Breast epithelium (tissue), 4 donors: ENCODE data around the gene TNNT2. TPM values are rescaled to one million over a fixed set of nuclear protein-coding genes. Genes with fewer than 3 reads are reported as not detected.

ENCODE experiments used
- DNase-seq, 2 donors: peaks; one replicate each; pipeline ENCODE4 v3.0.0-alpha.2; 2019; ENCODE audit warnings: low spot score in 2 of 2
- H3K27ac ChIP-seq, 2 donors: fragments of 200-600 bp; sonication (generic) in 1 of 2; one replicate each; pipeline ENCODE4 v1.5.1; 2016 to 2019; ENCODE audit warnings: mild to moderate bottlenecking in 1 of 2
- H3K27me3 ChIP-seq, 2 donors: fragments of 200-600 bp; sonication (generic) in 1 of 2; one replicate each; pipeline versions ENCODE4 v1.5.1 to v1.6.0; 2017 to 2019; ENCODE audit warnings: control low read depth in 1 of 2, mild to moderate bottlenecking in 1 of 2
- H3K36me3 ChIP-seq: fragments of 200-600 bp; one replicate; pipeline ENCODE4 v1.5.1; 2019
- H3K4me1 ChIP-seq, 2 donors: fragments of 200-600 bp; sonication (generic); one replicate each; pipeline ENCODE4 v1.5.1; 2016 to 2019; ENCODE audit warnings: control low read depth in 1 of 2
- H3K4me3 ChIP-seq, 3 donors: fragments of 200-600 bp; sonication (generic); 1 replicate in 2 of 3; 2 replicates in 1 of 3; pipeline ENCODE4 v1.5.1; 2016 to 2019; ENCODE audit warnings: mild to moderate bottlenecking in 3 of 3, moderate library complexity in 2 of 3
- H3K9me3 ChIP-seq, 2 donors: fragments of 200-600 bp; sonication (generic) in 1 of 2; one replicate each; pipeline ENCODE4 v1.5.1; 2016 to 2019; ENCODE audit warnings: control low read depth in 1 of 2
- POLR2A ChIP-seq: fragments of 450-650 bp; IDR thresholded peaks from one replicate; pipeline ENCODE4 v1.6.1; 2016; ENCODE audit warnings: antibody characterized with exemption, mild to moderate bottlenecking, moderate library complexity
- POLR2AphosphoS5 ChIP-seq, 3 donors: sonication (generic); formaldehyde crosslinking; IDR thresholded peaks; one replicate each; pipeline ENCODE4 v1.6.1; 2017; ENCODE audit warnings: antibody characterized with exemption in 3 of 3
- intact Hi-C: fragments of 100-400 bp; cut with DNase I; formaldehyde crosslinking; loops from one replicate; pipeline ENCODE4 v1.15.1; 2023; ENCODE audit warnings: low total_unique reads
- total RNA-seq, 3 donors: library from RNA; depleted of rRNA; stranded (reverse); fragments of >200 nt; gene quantifications; one replicate each; pipeline ENCODE4 v1.1.0, GENCODE V29; 2016
- TF ChIP-seq, protein P1 (sequence below), 3 donors: fragments of 450-650 bp; IDR thresholded peaks; one replicate each; pipeline ENCODE4 v1.5.1; 2016 to 2017; ENCODE audit warnings: antibody characterized with exemption in 3 of 3, mild to moderate bottlenecking in 3 of 3, moderate library complexity in 3 of 3

TNNT2 gene
- total RNA-seq, 3 donors from 2014 or later: 1.3 to 2.6 TPM; not detected in 1

GRCh38 chr1:201360901-201361651, 16.4 kb downstream of the TNNT2 start:
- intact Hi-C loops: loop anchor here (5.0 kb wide), 1 partner anchor 109 kb away; no protein-coding TSS in a partner anchor
- H3K4me1 ChIP-seq: no peaks in the 10 kb centered on the region
- TF ChIP-seq POLR2AphosphoS5 (IDR thresholded peaks at IDR 0.05) (no peak), POLR2A (no peak)
- TF ChIP-seq, protein P1, sequence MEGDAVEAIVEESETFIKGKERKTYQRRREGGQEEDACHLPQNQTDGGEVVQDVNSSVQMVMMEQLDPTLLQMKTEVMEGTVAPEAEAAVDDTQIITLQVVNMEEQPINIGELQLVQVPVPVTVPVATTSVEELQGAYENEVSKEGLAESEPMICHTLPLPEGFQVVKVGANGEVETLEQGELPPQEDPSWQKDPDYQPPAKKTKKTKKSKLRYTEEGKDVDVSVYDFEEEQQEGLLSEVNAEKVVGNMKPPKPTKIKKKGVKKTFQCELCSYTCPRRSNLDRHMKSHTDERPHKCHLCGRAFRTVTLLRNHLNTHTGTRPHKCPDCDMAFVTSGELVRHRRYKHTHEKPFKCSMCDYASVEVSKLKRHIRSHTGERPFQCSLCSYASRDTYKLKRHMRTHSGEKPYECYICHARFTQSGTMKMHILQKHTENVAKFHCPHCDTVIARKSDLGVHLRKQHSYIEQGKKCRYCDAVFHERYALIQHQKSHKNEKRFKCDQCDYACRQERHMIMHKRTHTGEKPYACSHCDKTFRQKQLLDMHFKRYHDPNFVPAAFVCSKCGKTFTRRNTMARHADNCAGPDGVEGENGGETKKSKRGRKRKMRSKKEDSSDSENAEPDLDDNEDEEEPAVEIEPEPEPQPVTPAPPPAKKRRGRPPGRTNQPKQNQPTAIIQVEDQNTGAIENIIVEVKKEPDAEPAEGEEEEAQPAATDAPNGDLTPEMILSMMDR (IDR thresholded peaks at IDR 0.05): no peak
- no peak overlapping the region for H3K27ac ChIP-seq
- DNase-seq: no peak
- no peak overlapping the region for H3K4me3 ChIP-seq
- H3K9me3 ChIP-seq: no peaks in the 10 kb centered on the region
- no peaks in the 10 kb centered on the region for H3K27me3 ChIP-seq
- H3K36me3 ChIP-seq: no peaks in the 10 kb centered on the region

DNA sequence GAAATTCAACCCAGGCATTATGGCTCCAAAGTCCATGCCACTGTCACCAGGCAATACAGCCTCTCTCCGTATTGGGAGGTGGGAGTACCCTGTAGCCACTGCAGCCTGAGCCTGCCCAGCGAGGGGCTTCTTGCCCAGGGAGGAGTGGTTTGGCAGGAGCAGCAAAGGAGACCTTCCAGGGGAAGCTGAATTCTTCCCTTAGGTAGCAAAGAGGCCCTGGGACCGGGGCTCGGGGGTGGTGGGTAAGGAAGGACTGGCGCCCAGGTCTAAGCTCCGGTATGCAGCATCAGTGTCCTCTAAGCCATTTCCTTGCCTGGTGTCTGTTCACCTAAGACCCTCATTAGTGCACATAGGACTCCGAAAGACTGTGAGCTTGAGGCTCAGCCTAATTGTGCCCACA, 17.0 kb downstream of the TNNT2 start:
- intact Hi-C loops: loop anchor here (5.0 kb wide), 1 partner anchor 108 kb away; no protein-coding TSS in a partner anchor
- H3K4me1 ChIP-seq: no peaks in the 10 kb centered on the region
- H3K27me3 ChIP-seq: no peaks in the 10 kb centered on the region
- H3K9me3 ChIP-seq: no peaks in the 10 kb centered on the region
- H3K27ac ChIP-seq: no peak overlapping the region
- H3K36me3 ChIP-seq: no peaks in the 10 kb centered on the region
- no peak overlapping the region for H3K4me3 ChIP-seq
- no peak for TF ChIP-seq POLR2AphosphoS5 (IDR thresholded peaks at IDR 0.05)
- no peak for DNase-seq

- DNase-seq: no peak
- no peak overlapping the region for H3K4me3 ChIP-seq
- H3K4me1 ChIP-seq: no peaks in the 10 kb centered on the region
- H3K36me3 ChIP-seq: no peaks in the 10 kb centered on the region
- intact Hi-C loops: loop anchor here (5.0 kb wide), 1 partner anchor 108 kb away; no protein-coding TSS in a partner anchor
- H3K27me3 ChIP-seq: no peaks in the 10 kb centered on the region
- TF ChIP-seq POLR2AphosphoS5 (IDR thresholded peaks at IDR 0.05): no peak
- no peak overlapping the region for H3K27ac ChIP-seq
- H3K9me3 ChIP-seq: no peaks in the 10 kb centered on the region
These were observed 17.6 kb downstream of the TNNT2 start for GRCh38 chr1:201359873-201360210.

GRCh38 chr1:201359031-201359872, 18.2 kb downstream of the TNNT2 start:
- H3K27me3 ChIP-seq: no peaks in the 10 kb centered on the region
- TF ChIP-seq, protein P1 (IDR thresholded peaks at IDR 0.05): no peak
- TF ChIP-seq POLR2AphosphoS5 (IDR thresholded peaks at IDR 0.05): no peak
- no peak for TF ChIP-seq POLR2A
- no peaks in the 10 kb centered on the region for H3K4me1 ChIP-seq
- intact Hi-C loops: no loop called here
- DNase-seq: no peak
- no peak overlapping the region for H3K27ac ChIP-seq
- no peak overlapping the region for H3K4me3 ChIP-seq
- H3K9me3 ChIP-seq: no peaks in the 10 kb centered on the region
- H3K36me3 ChIP-seq: no peaks in the 10 kb centered on the region

- no peak overlapping the region for H3K4me3 ChIP-seq
- no peaks in the 10 kb centered on the region for H3K36me3 ChIP-seq
- intact Hi-C loops: no loop called here
- H3K4me1 ChIP-seq: no peaks in the 10 kb centered on the region
- peak overlapping the region in 1 of 2 donors; percentile 32 for H3K27ac ChIP-seq
- no peaks in the 10 kb centered on the region for H3K9me3 ChIP-seq
- DNase-seq: no peak
- no peak for TF ChIP-seq POLR2A
- TF ChIP-seq, protein P1 (IDR thresholded peaks at IDR 0.05): no peak
- no peak for TF ChIP-seq POLR2AphosphoS5 (IDR thresholded peaks at IDR 0.05)
- no peaks in the 10 kb centered on the region for H3K27me3 ChIP-seq
These were observed 18.9 kb downstream of the TNNT2 start for GRCh38 chr1:201358596-201358995.
